GM12801 (cell line): ENCODE measurements around the gene TEX261.

ENCODE experiments used
- TF ChIP-seq, protein P1 (sequence below): IDR thresholded peaks from one replicate; pipeline ENCODE4 v1.5.1; 2011; ENCODE audit warnings: control low read depth; ENCODE audit not compliant: insufficient read length; ENCODE audit errors: extremely low read depth

The TEX261 gene

DNA sequence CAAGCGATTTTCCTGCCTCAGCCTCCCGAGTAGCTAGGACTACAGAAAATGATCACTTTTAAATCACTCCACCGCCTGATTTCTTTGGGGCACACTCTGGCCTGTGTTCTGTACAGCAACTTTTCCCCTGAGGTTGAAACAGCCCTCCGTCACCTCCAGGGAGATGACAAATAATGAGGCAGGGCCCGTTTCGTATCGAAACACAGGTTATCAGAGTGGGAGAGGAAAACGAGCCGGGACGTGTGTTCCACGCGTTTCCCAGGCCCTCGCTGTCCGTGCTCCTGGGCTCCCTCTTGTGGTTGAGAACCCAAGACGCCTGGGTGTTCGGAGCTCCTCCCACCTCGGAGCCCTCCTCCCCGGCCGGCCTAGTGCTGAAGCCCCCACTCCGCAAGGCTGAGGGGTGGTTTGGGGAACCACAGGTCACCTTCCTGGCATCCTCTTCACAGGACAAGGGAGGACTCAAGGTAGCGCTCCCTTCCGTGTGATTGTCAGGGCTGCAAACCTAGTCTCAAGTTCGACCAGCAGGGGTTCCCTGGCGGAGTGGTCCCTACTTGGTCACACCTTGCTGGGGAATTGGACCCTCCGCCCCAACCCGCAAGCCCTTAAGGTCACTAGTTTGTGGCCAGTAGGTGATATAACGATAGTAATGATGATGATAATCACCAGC, 46.2 kb downstream of the TEX261 start:
- TF ChIP-seq, protein P1, sequence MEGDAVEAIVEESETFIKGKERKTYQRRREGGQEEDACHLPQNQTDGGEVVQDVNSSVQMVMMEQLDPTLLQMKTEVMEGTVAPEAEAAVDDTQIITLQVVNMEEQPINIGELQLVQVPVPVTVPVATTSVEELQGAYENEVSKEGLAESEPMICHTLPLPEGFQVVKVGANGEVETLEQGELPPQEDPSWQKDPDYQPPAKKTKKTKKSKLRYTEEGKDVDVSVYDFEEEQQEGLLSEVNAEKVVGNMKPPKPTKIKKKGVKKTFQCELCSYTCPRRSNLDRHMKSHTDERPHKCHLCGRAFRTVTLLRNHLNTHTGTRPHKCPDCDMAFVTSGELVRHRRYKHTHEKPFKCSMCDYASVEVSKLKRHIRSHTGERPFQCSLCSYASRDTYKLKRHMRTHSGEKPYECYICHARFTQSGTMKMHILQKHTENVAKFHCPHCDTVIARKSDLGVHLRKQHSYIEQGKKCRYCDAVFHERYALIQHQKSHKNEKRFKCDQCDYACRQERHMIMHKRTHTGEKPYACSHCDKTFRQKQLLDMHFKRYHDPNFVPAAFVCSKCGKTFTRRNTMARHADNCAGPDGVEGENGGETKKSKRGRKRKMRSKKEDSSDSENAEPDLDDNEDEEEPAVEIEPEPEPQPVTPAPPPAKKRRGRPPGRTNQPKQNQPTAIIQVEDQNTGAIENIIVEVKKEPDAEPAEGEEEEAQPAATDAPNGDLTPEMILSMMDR: no peak

DNA sequence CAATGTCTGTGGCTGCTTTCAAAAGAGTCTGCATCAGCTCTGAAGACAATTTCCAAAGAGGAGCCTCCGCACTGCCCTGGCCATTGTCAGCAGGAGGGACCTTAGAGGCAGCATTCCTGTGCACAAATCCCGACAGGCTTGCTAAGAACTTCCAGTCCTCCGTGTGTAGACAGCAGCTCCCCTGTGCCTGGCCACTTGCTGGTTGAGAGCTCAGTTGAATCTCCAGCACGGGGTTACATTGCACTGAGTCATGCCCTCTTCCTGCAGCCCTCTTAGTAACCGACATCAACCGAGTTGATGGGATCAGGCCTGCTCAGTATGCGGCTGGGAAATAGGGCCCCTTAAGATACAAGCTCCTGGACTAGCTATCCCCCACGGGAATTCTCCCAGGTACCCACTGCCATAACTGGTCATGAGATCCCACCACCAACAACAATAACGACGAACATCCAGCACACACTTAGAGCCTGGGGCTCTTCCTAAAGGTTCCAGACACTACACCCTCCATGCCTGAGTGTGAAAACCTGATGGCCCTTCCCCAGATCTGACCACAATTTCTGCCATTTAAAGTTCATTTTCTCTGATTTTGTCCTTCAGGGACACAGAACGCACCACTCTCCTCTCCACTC, 47.0 kb downstream of the TEX261 start:
- TF ChIP-seq, protein P1: no peak

DNA sequence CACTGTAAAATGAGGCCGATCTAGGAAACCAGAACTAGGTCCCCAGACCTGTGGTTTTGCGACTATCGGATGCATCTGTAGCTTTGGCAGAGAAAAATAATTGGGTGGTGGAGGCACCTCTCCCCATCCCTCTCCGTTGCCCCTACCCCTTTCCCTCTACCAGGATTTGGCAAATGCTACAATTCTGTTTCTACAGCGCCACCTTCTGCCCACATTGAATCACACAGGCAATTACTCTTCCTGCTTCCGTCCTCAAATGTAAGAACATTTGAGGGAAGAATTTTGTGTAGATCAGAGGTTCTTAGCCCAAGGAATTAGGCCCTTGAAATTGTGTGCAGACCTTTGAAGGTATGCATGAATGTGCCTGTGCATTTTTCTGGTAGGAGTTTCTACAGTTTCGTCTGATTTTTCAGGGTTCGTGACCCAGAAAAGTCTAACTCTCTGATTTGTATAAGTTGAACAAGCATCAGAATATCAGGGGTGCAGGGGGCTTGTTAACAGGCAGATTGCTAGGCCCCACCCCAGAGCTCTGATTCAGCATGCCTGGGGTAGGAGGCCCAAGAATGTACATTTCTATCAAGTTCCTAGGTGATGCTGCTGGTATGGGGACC, 47.7 kb downstream of the TEX261 start:
- TF ChIP-seq, protein P1: peak; percentile 6

DNA sequence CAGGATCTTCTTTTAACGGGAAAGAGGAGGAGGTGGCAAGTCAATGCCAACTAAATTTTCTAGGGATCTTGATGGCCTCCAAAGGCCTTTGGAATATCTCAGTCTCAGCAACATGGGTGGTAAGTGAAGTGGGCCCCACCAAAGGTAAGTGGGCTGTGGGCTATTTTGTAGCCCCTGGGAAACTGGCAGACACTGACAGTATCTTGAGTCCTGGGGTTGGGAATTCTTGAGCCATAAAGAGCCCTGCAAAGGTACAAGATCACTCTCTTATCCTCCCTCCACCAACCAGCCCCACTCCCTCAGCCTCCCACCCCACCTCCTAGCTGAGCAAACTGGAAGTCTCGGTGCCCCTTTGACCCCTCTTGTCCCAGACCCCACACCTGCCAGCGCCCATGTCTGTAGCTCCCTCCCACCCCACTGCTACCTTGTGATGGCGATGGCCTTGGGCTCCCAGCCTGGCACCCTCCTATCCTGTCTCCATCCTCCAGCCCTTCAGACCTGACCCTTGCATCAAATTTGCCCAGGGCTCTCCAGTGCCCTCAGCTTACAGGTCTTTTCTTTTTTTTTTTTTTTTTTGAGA, 50.5 kb downstream of the TEX261 start:
- TF ChIP-seq, protein P1: no peak

DNA sequence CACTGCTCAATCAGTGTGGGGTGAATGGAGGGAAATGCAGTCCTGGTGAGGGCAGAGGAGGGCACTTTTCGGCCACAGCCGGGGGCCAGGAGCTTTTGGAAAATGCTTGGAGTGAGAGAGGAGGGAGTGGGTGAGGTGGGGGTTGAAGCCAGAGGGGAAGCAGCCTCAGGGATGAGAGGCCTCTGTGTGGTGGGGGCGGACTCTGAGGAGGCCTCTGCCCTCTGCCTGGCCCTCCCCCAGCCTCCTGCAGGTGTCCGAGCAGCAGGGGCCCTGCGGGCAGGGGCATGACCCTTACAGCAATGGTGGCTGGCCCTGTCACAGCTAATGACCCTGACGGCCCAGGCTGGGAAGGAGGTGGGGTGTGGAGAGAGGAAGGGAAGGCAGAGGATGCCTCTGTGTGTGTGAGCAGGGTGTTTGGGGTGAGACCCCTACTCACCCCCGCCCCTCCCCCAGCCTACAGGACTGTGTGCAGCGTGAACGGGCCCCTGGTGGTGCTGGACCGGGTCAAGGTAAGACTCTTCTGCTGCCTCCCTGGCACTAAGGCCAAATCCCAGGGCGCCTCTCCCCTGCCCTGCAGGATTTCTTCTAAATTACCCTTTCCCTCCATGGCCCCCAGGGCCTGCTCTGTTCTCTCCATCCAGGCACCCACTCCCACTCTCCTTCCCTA, 51.3 kb downstream of the TEX261 start:
- TF ChIP-seq, protein P1: no peak

DNA sequence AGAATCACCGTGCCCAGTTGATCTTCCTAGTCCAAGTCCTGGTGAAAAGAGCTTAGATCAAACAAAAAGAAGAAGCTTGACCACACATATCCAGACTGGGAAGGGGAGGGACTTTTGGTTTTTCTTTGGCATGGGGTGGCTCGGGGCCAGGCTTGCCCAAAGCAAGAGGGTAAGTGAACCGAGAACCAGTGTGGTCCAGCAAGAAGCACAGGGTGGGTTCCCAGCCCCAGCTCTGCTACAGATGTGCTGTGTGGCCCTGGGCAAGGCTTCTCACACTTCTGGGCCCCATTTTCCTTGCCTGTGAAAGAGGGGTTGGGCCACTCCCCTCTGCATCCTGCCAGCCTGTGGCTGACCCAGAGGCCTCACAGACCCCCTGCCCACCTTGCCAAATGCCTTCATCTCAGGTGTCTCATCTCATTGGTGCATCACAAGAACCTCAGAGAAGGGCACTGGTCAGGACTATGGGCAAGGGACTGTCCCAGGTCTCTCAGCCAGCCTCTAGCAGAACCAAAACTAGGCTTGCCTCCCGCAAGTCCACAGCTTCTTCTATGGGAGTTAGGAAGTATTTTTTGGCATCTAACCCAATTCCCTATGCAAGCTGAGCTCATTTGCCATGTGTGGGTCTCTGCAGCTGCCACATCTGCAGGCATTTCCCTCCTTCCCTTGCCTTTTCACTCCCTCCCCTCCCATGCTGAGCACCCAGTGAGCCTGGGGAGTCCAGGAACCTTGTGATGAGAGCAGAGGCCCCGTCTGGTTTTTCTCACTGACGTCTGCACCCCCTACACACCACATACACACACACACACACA, 52.1 kb downstream of the TEX261 start:
- TF ChIP-seq, protein P1: no peak
